ENCODE measurements around the gene TRPM3. TPM values are rescaled to one million over a fixed set of nuclear protein-coding genes. Genes with fewer than 3 reads are reported as not detected.

Gene TRPM3
- total RNA-seq, 1 experiment from 2014 or later: not detected

DNA sequence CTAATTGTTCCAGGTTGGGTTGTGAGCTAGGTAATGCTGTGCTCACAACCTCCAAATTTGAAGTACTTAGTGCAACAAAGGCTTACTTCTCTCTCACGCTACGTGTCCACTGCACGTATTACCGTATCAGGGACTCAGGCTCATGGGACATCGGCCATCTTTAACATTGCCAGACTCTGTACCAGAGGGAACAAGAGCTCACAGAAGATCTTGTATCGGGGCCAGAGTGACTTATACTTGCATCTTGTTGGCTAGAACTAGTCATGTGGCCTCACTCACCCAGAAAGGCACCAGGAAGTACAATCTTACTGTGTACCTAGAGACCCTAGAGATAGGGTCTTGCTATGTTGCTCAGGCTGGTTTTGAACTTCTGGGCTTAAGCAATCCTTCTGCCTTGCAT lies 625.9 kb downstream of the TRPM3 start:
- Mint-ChIP-seq H3K4me1 (ENCODE audit: low read depth, unreplicated experiment) (no peaks in the 10 kb centered on the region), H3K36me3 (ENCODE audit: insufficient read depth, unreplicated experiment) (no peaks in the 10 kb centered on the region), H3K4me3 (ENCODE audit: low read depth, unreplicated experiment) (no peak overlapping the region), H3K27me3 (ENCODE audit: unreplicated experiment) (peaks cover 18% of the 10 kb centered on the region), H3K27ac (ENCODE audit: unreplicated experiment) (no peak overlapping the region), H3K9me3 (ENCODE audit: low read depth, unreplicated experiment) (no peaks in the 10 kb centered on the region)
- no peak for DNase-seq
- CTCF ChIA-PET: no interaction called here
- no TSS peak for BruUV-seq (replicated peaks)
- intact Hi-C loops (cut with micrococcal nuclease; ENCODE audit: unreplicated experiment): no loop called here
- TF ChIP-seq, protein P1, sequence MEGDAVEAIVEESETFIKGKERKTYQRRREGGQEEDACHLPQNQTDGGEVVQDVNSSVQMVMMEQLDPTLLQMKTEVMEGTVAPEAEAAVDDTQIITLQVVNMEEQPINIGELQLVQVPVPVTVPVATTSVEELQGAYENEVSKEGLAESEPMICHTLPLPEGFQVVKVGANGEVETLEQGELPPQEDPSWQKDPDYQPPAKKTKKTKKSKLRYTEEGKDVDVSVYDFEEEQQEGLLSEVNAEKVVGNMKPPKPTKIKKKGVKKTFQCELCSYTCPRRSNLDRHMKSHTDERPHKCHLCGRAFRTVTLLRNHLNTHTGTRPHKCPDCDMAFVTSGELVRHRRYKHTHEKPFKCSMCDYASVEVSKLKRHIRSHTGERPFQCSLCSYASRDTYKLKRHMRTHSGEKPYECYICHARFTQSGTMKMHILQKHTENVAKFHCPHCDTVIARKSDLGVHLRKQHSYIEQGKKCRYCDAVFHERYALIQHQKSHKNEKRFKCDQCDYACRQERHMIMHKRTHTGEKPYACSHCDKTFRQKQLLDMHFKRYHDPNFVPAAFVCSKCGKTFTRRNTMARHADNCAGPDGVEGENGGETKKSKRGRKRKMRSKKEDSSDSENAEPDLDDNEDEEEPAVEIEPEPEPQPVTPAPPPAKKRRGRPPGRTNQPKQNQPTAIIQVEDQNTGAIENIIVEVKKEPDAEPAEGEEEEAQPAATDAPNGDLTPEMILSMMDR (IDR thresholded peaks at IDR 0.05; ENCODE audit: unreplicated experiment): no peak

DNA sequence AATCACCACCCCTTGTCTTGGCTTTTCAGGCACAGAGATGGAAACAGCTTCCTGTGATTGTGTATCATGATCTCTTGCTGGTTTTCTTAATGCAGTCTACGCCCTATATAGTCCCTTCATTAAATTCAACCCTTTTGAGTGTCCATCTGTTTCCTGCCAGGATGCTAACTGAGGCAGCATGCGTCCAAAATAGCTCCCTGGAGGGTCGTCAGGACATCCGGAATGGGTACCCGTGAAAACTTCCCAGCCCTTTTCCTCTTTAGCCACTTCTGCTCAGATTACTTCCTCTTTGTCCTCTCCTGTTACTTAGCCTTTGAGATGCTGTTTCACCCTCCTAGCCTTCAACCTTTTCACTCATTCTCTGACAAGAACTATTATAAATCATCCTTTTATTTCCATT lies 627.2 kb downstream of the TRPM3 start:
- Mint-ChIP-seq H3K4me1 (ENCODE audit: low read depth, unreplicated experiment) (no peaks in the 10 kb centered on the region), H3K27me3 (ENCODE audit: unreplicated experiment) (peaks cover 18% of the 10 kb centered on the region), H3K27ac (ENCODE audit: unreplicated experiment) (no peak overlapping the region), H3K9me3 (ENCODE audit: low read depth, unreplicated experiment) (no peaks in the 10 kb centered on the region), H3K4me3 (ENCODE audit: low read depth, unreplicated experiment) (no peak overlapping the region), H3K36me3 (ENCODE audit: insufficient read depth, unreplicated experiment) (no peaks in the 10 kb centered on the region)
- intact Hi-C loops (cut with micrococcal nuclease; ENCODE audit: unreplicated experiment): no loop called here
- TF ChIP-seq, protein P1 (IDR thresholded peaks at IDR 0.05; ENCODE audit: unreplicated experiment): no peak
- no peak for DNase-seq
- CTCF ChIA-PET: interaction anchor here (0.6 kb wide), 1 partner anchor 461 kb away, joined by 7 read pairs; no protein-coding TSS in a partner anchor
- BruUV-seq (replicated peaks): no TSS peak

DNA sequence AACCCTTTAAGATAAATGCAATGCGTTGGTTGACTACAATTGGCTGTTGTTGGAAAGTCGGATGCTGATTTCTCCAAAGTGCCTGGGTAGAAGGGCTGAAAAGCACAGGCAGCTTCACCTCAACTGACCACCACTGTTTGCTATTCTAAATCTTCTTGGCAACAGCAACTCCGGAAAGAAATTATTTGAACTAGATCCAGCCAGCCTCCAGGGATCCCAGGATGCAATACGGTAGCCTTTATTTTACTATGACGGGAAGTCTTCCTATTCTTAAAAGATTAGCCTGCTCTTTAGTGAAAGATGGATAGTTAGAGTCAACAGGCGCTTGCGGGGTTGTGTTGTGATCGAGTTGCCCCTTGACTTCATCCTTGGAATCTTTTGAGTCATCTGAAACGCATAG lies 628.4 kb downstream of the TRPM3 start:
- Mint-ChIP-seq H3K27me3 (ENCODE audit: unreplicated experiment) (peaks cover 18% of the 10 kb centered on the region), H3K4me3 (ENCODE audit: low read depth, unreplicated experiment) (no peak overlapping the region), H3K36me3 (ENCODE audit: insufficient read depth, unreplicated experiment) (no peaks in the 10 kb centered on the region), H3K9me3 (ENCODE audit: low read depth, unreplicated experiment) (no peaks in the 10 kb centered on the region), H3K27ac (ENCODE audit: unreplicated experiment) (no peak overlapping the region), H3K4me1 (ENCODE audit: low read depth, unreplicated experiment) (no peaks in the 10 kb centered on the region)
- BruUV-seq (replicated peaks): no TSS peak
- TF ChIP-seq, protein P1 (IDR thresholded peaks at IDR 0.05; ENCODE audit: unreplicated experiment): no peak
- intact Hi-C loops (cut with micrococcal nuclease; ENCODE audit: unreplicated experiment): no loop called here
- CTCF ChIA-PET: no interaction called here
- no peak for DNase-seq

DNA sequence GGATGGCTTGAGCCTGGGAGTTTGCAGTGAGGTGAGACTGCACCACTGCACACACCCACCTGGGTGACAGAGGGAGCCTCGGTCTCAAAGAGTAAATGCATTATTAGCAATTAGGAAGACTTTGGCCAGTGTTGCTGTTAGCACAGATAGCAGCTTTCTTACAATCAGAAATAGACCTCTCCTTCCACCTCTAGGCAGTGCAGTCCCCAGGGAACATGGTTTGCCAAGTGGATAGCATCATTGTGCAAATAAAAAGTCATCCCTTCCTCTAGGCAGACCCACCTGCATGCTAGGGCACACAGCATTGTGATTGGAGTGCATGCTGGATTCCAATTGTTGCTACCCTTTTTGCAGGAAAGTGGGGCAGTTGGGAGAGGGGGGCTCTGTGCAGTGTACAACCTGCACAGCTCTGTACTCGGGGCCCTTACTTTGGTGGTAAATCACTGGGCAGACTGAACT lies 629.1 kb downstream of the TRPM3 start:
- TF ChIP-seq, protein P1 (IDR thresholded peaks at IDR 0.05; ENCODE audit: unreplicated experiment): no peak

More for the DNA sequence above, 629.1 kb downstream of the TRPM3 start:
- no peak overlapping the region for H3K4me3 Mint-ChIP-seq (ENCODE audit: low read depth, unreplicated experiment)
- no peak for DNase-seq
- peaks cover 18% of the 10 kb centered on the region for H3K27me3 Mint-ChIP-seq (ENCODE audit: unreplicated experiment)
- CTCF ChIA-PET: no interaction called here
- intact Hi-C loops (cut with micrococcal nuclease; ENCODE audit: unreplicated experiment): no loop called here
- no peaks in the 10 kb centered on the region for H3K36me3 Mint-ChIP-seq (ENCODE audit: insufficient read depth, unreplicated experiment)
- H3K27ac Mint-ChIP-seq (ENCODE audit: unreplicated experiment): no peak overlapping the region
- BruUV-seq (replicated peaks): no TSS peak
- H3K4me1 Mint-ChIP-seq (ENCODE audit: low read depth, unreplicated experiment): no peaks in the 10 kb centered on the region
- no peaks in the 10 kb centered on the region for H3K9me3 Mint-ChIP-seq (ENCODE audit: low read depth, unreplicated experiment)
